H1 (cell line): ENCODE data around the gene TBC1D19. TPM values are rescaled to one million over a fixed set of nuclear protein-coding genes. Genes with fewer than 3 reads are reported as not detected.
A peak's percentile ranks its signal among the peaks of the same experiment; 100 is the strongest.

ENCODE experiments used
- CTCF ChIA-PET: fragments of 300-600 bp; sonication (Branson Sonifier 250); formaldehyde crosslinking; loops from one replicate; lab custom pipeline; 2021; ENCODE audit not compliant: partially characterized antibody; lab: Charles Lee
- POLR2A ChIA-PET: fragments of 300-600 bp; sonication (Branson Sonifier 250); formaldehyde crosslinking; loops from one replicate; lab custom pipeline; 2021; ENCODE audit warnings: inconsistent platforms; ENCODE audit not compliant: partially characterized antibody; lab: Charles Lee
- DNase-seq, 2 experiments: peaks; one replicate each; pipeline versions ENCODE4 v3.0.0 to v3.0.0-alpha.2; 2010 to 2022; ENCODE audit warnings: low spot score in 2 of 2, low read depth in 1 of 2, mixed read lengths in 1 of 2
- FAIRE-seq: peaks from 2 replicates; lab custom pipeline; 2011; peaks lifted over from hg19 to GRCh38; lab: Jason Lieb, UNC
- H2AFZ ChIP-seq: 2 replicates; pipeline ENCODE4 v1.8.1; 2012; ENCODE audit warnings: low read length, inconsistent platforms
- H2AK5ac ChIP-seq: 2 replicates; pipeline ENCODE4 v1.6.1; 2013; ENCODE audit warnings: low read depth, low read length
- H2BK120ac ChIP-seq: replicated peaks from 2 replicates; pipeline ENCODE3; 2013; ENCODE audit warnings: low read depth, low read length, inconsistent platforms
- H2BK12ac ChIP-seq: 2 replicates; pipeline ENCODE4 v1.6.1; 2013; ENCODE audit warnings: low read depth, low read length
- H2BK15ac ChIP-seq: 2 replicates; pipeline ENCODE4 v1.6.1; 2013; ENCODE audit warnings: low read length
- H2BK20ac ChIP-seq: 2 replicates; pipeline ENCODE4 v1.6.1; 2013; ENCODE audit warnings: low read length
- H2BK5ac ChIP-seq: 2 replicates; pipeline ENCODE4 v1.6.1; 2013; ENCODE audit warnings: low read depth, low read length
- H3K14ac ChIP-seq: 2 replicates; pipeline ENCODE4 v1.6.1; 2013; ENCODE audit warnings: inconsistent platforms; ENCODE audit not compliant: insufficient read length
- H3K18ac ChIP-seq: 2 replicates; pipeline ENCODE4 v1.6.1; 2013; ENCODE audit warnings: low read length; ENCODE audit errors: extremely low read depth
- H3K23ac ChIP-seq: 2 replicates; pipeline ENCODE4 v1.6.1; 2013; ENCODE audit warnings: inconsistent platforms; ENCODE audit not compliant: insufficient read length
- H3K23me2 ChIP-seq: 2 replicates; pipeline ENCODE4 v1.6.1; 2013; ENCODE audit warnings: low read depth, low read length
- H3K27ac ChIP-seq: 2 replicates; pipeline ENCODE4 v1.6.1; 2011; ENCODE audit warnings: low read depth, low read length, inconsistent platforms
- H3K27me3 ChIP-seq, 4 experiments: replicated peaks in 1 of 4; 1 replicate in 1 of 4; 2 replicates in 3 of 4; pipeline versions ENCODE4 v1.6.1 to v1.8.1; 2011 to 2013; ENCODE audit warnings: low read length in 3 of 4, mild to moderate bottlenecking in 3 of 4, inconsistent platforms in 2 of 4, mixed read lengths in 2 of 4, moderate library complexity in 1 of 4; ENCODE audit not compliant: control insufficient read depth in 3 of 4, insufficient read depth in 3 of 4; ENCODE audit errors: extremely low read depth in 1 of 4
- H3K36me3 ChIP-seq, 4 experiments: 2 replicates each; pipeline versions ENCODE4 v1.6.1 to v1.8.1; 2011 to 2013; ENCODE audit warnings: mild to moderate bottlenecking in 4 of 4, low read length in 3 of 4, moderate library complexity in 2 of 4, control low read depth in 1 of 4, inconsistent platforms in 1 of 4; ENCODE audit not compliant: insufficient read depth in 4 of 4, control insufficient read depth in 2 of 4
- H3K4ac ChIP-seq: replicated peaks from 2 replicates; pipeline ENCODE3; 2013; ENCODE audit warnings: low read length, low read depth, mixed read lengths, inconsistent platforms; ENCODE audit not compliant: insufficient read length
- H3K4me1 ChIP-seq, 4 experiments: replicated peaks in 1 of 4; 1 replicate in 1 of 4; 2 replicates in 3 of 4; pipeline versions ENCODE4 v1.6.1 to v1.8.1; 2011 to 2013; ENCODE audit warnings: low read length in 3 of 4, inconsistent platforms in 2 of 4, mixed read lengths in 1 of 4; ENCODE audit not compliant: insufficient read depth in 4 of 4, control insufficient read depth in 3 of 4
- H3K4me2 ChIP-seq, 2 experiments: 2 replicates each; pipeline versions ENCODE4 v1.6.1 to v1.8.1; 2011 to 2013; ENCODE audit warnings: low read depth in 2 of 2, low read length in 2 of 2, control low read depth in 1 of 2, inconsistent platforms in 1 of 2, mild to moderate bottlenecking in 1 of 2; ENCODE audit not compliant: insufficient read depth in 1 of 2
- H3K4me3 ChIP-seq, 4 experiments: fragments of 200-600, 300-600 bp in 1 of 4; sonication (generic), shearing (Covaris generic), sonication (Bioruptor Twin) in 1 of 4; 2 replicates each; pipeline versions ENCODE4 v1.5.1 to v1.8.1; 2011 to 2016; ENCODE audit warnings: low read length in 4 of 4, low read depth in 3 of 4, control low read depth in 2 of 4, inconsistent platforms in 2 of 4, mild to moderate bottlenecking in 2 of 4, mixed read lengths in 1 of 4, moderate library complexity in 1 of 4; ENCODE audit not compliant: insufficient read depth in 2 of 4; ENCODE audit errors: extremely low read depth in 1 of 4
- H3K56ac ChIP-seq: replicated peaks from 2 replicates; pipeline ENCODE3; 2013; ENCODE audit warnings: low read depth, mild to moderate bottlenecking, mixed read lengths, low read length, inconsistent platforms; ENCODE audit not compliant: insufficient read length
- H3K79me1 ChIP-seq: 2 replicates; pipeline ENCODE4 v1.6.1; 2013; ENCODE audit warnings: low read depth, low read length, control low read depth
- H3K79me2 ChIP-seq, 2 experiments: 2 replicates each; pipeline versions ENCODE4 v1.6.1 to v1.8.1; 2012 to 2013; ENCODE audit warnings: low read length in 2 of 2, mild to moderate bottlenecking in 2 of 2, inconsistent platforms in 1 of 2; ENCODE audit not compliant: insufficient read depth in 2 of 2, control insufficient read depth in 1 of 2
- H3K9ac ChIP-seq, 4 experiments: replicated peaks in 1 of 4; 1 replicate in 1 of 4; 2 replicates in 3 of 4; pipeline versions ENCODE4 v1.6.1 to v1.8.1; 2011 to 2013; ENCODE audit warnings: low read depth in 3 of 4, low read length in 3 of 4, control low read depth in 2 of 4, mild to moderate bottlenecking in 2 of 4, moderate library complexity in 2 of 4, inconsistent platforms in 1 of 4; ENCODE audit errors: extremely low read depth in 1 of 4
- H3K9me3 ChIP-seq, 2 experiments: 2 replicates each; pipeline versions ENCODE4 v1.6.1 to v1.8.1; 2012 to 2013; ENCODE audit warnings: mild to moderate bottlenecking in 2 of 2, moderate library complexity in 2 of 2, control low read depth in 1 of 2, inconsistent platforms in 1 of 2, low read depth in 1 of 2, low read length in 1 of 2, mixed read lengths in 1 of 2; ENCODE audit not compliant: insufficient read depth in 2 of 2
- H4K20me1 ChIP-seq, 2 experiments: replicated peaks in 1 of 2; 2 replicates each; pipeline versions ENCODE3 to v1.8.1; 2011 to 2013; ENCODE audit warnings: inconsistent platforms in 2 of 2, low read length in 2 of 2, mild to moderate bottlenecking in 1 of 2; ENCODE audit not compliant: insufficient read depth in 2 of 2, control insufficient read depth in 1 of 2
- H4K5ac ChIP-seq: 2 replicates; pipeline ENCODE4 v1.6.1; 2013; ENCODE audit warnings: low read length, low read depth, mixed read lengths, inconsistent platforms; ENCODE audit not compliant: insufficient read length
- H4K8ac ChIP-seq: 2 replicates; pipeline ENCODE4 v1.8.0; 2013; ENCODE audit warnings: mild to moderate bottlenecking, moderate library complexity, low read length, inconsistent platforms; ENCODE audit not compliant: insufficient read depth; ENCODE audit errors: extremely low read depth
- H4K91ac ChIP-seq: replicated peaks from 2 replicates; pipeline ENCODE3; 2013; ENCODE audit warnings: low read length, mixed read lengths, inconsistent platforms; ENCODE audit not compliant: insufficient read length
- CREB1 ChIP-seq: IDR thresholded peaks from 2 replicates; pipeline ENCODE4 v1.6.1; 2012; ENCODE audit warnings: inconsistent platforms
- EP300 ChIP-seq, 2 experiments: IDR thresholded peaks; 1 replicate in 1 of 2; 2 replicates in 1 of 2; pipeline ENCODE4 v1.6.1; 2011 to 2012; ENCODE audit warnings: low read depth in 2 of 2, low read length in 2 of 2, mild to moderate bottlenecking in 2 of 2, borderline replicate concordance in 1 of 2, inconsistent platforms in 1 of 2, moderate library complexity in 1 of 2
- GTF2F1 ChIP-seq: IDR thresholded peaks from 2 replicates; pipeline ENCODE4 v1.6.1; 2012; ENCODE audit warnings: low read depth, low read length, improper control_type of control experiment, borderline replicate concordance
- HDAC6 ChIP-seq: IDR thresholded peaks from one replicate; pipeline ENCODE4 v1.7.1; 2012; ENCODE audit warnings: low read depth, mild to moderate bottlenecking, inconsistent platforms, low read length, moderate library complexity
- JUN ChIP-seq: IDR thresholded peaks from 2 replicates; pipeline ENCODE4 v1.6.1; 2011; ENCODE audit warnings: low read depth, mild to moderate bottlenecking, improper control_type of control experiment, low read length
- JUND ChIP-seq: IDR thresholded peaks from 2 replicates; pipeline ENCODE4 v1.6.1; 2011; ENCODE audit warnings: mild to moderate bottlenecking, improper control_type of control experiment, low read length
- KDM5A ChIP-seq: fragments of 200-600 bp; IDR thresholded peaks from 2 replicates; pipeline ENCODE4 v1.7.1; 2012; ENCODE audit warnings: mild to moderate bottlenecking, low read length, inconsistent platforms, mixed read lengths
- SIX5 ChIP-seq: IDR thresholded peaks from 2 replicates; pipeline ENCODE4 v1.6.1; 2011; ENCODE audit warnings: mild to moderate bottlenecking, low read depth, low read length
- SP4 ChIP-seq: IDR thresholded peaks from 2 replicates; pipeline ENCODE4 v1.6.1; 2012; ENCODE audit warnings: low read length, inconsistent platforms
- WGBS, 2 experiments: shearing (Covaris generic) in 1 of 2; methylation state at CpG; one replicate each; pipeline versions ENCODE4 v1.1.6 to v1.1.7; 2013 to 2015; ENCODE audit warnings: low lambda C conversion rate in 2 of 2, mixed read lengths in 2 of 2, inconsistent platforms in 1 of 2, low coverage in 1 of 2, missing lambda C conversion rate in 1 of 2; ENCODE audit not compliant: insufficient replicate concordance in 2 of 2, insufficient coverage in 1 of 2, insufficient read length in 1 of 2; ENCODE audit errors: extremely low coverage in 1 of 2, missing lambda C conversion rate in 1 of 2; 5-methylcytosine and 5-hydroxymethylcytosine counted together
- polyA plus RNA-seq, 7 experiments: library from polyadenylated mRNA; depleted of rRNA in 3 of 7; stranded (reverse) in 5 of 7; unstranded in 2 of 7; fragments of >200 nt in 5 of 7; fragments of 200-250 nt in 2 of 7; gene quantifications; 1 replicate in 5 of 7; 2 replicates in 1 of 7; 4 replicates in 1 of 7; pipeline versions ENCODE4 v1.2.1 to v1.2.3, GENCODE V29; 2011 to 2013; ENCODE audit warnings: missing spikeins in 2 of 7, mixed read lengths in 2 of 7
- total RNA-seq: library from RNA; stranded (reverse); fragmentation: NEBNext Ultra II Directional; extraction: Animal tissue kit (Norgen Biotek cat#: 25700); gene quantifications from 2 replicates; pipeline ENCODE4 v1.2.1, GENCODE V29; 2021

The TBC1D19 gene
- total and polyA plus RNA-seq, 2 of the 8 experiments (the other 6 are each of a cell fraction or from before 2014, with no cell fraction given) = 1.9 to 3.5 TPM

GRCh38 chr4:26772096-26772873 lies 188.4 kb downstream of the TBC1D19 start:
- H4K8ac ChIP-seq = no peak overlapping the region
- no peaks in the 10 kb centered on the region for H4K20me1 ChIP-seq
- H2AFZ ChIP-seq = no peak overlapping the region
- no peak overlapping the region for H3K4ac ChIP-seq
- FAIRE-seq (no peak), DNase-seq (no peak)
- H2BK120ac ChIP-seq = no peak overlapping the region
- no peaks in the 10 kb centered on the region for H3K79me2 ChIP-seq
- no peak overlapping the region for H3K18ac ChIP-seq
- no peak overlapping the region for H3K4me2 ChIP-seq
- H3K4me1 ChIP-seq = no peaks in the 10 kb centered on the region
- H2BK5ac ChIP-seq = no peak overlapping the region
- POLR2A ChIA-PET = no interaction called here
- no peak overlapping the region for H2AK5ac ChIP-seq
- H3K23me2 ChIP-seq = no peaks in the 10 kb centered on the region
- H3K27me3 ChIP-seq = no peaks in the 10 kb centered on the region
- H3K14ac ChIP-seq = no peak overlapping the region
- H3K23ac ChIP-seq = no peak overlapping the region
- H3K4me3 ChIP-seq = no peak overlapping the region
- H3K36me3 ChIP-seq = no peaks in the 10 kb centered on the region
- CTCF ChIA-PET = no interaction called here
- H3K9ac ChIP-seq = peak overlapping the region in 1 of 4 experiments; percentile 1; a peak in 1 of 7 replicates
- no peak overlapping the region for H3K56ac ChIP-seq
- no peaks in the 10 kb centered on the region for H3K79me1 ChIP-seq
- no peak overlapping the region for H2BK12ac ChIP-seq
- no peak overlapping the region for H2BK20ac ChIP-seq
- no peaks in the 10 kb centered on the region for H3K9me3 ChIP-seq
- H4K91ac ChIP-seq = no peak overlapping the region
- H4K5ac ChIP-seq = no peak overlapping the region
- H2BK15ac ChIP-seq = no peak overlapping the region
- H3K27ac ChIP-seq = no peak overlapping the region
- 86% methylated on average over 5 of the region's 5 CpGs; no CpG with 5 or more reads in 1 of the 2 experiments for WGBS, 2 experiments
- TF ChIP-seq HDAC6 (no peak), SP4 (no peak), SIX5 (no peak), KDM5A (no peak), GTF2F1 (no peak), JUN (no peak), CREB1 (no peak), JUND (no peak), EP300 (IDR thresholded peaks at IDR 0.05; ENCODE audit: borderline replicate concordance in 1 of 2, low read depth in 2 of 2, low read length in 2 of 2) (no peak)
